Measurements from ENCODE around the gene ABCC9.
"Not testable (repeated sequence)": the region's sequence is repeated elsewhere in the genome, so short reads cannot be mapped to it uniquely, and the experiment has no call there.

ABCC9 gene

GRCh38 chr12:21795648-21796328 lies 145.4 kb downstream of the ABCC9 start:
- FAIRE-seq (no peak), DNase-seq (ENCODE audit: insufficient read length, low spot score) (no peak)
- no peak for TF ChIP-seq CTCF (IDR thresholded peaks at IDR 0.05; ENCODE audit: insufficient read depth, missing control alignments)

- not testable (repeated sequence) for FAIRE-seq; DNase-seq (ENCODE audit: insufficient read length, low spot score)
These were observed 146.2 kb downstream of the ABCC9 start for GRCh38 chr12:21794807-21795595.

GRCh38 chr12:21789687-21790086 lies 151.5 kb downstream of the ABCC9 start:
- FAIRE-seq; DNase-seq (ENCODE audit: insufficient read length, low spot score): not testable (repeated sequence)

GRCh38 chr12:21788089-21788983 lies 152.9 kb downstream of the ABCC9 start:
- TF ChIP-seq CTCF (IDR thresholded peaks at IDR 0.05; ENCODE audit: insufficient read depth, missing control alignments) = no peak
- no peak for FAIRE-seq
- DNase-seq (ENCODE audit: insufficient read length, low spot score) = no peak

- no peak for DNase-seq (ENCODE audit: insufficient read length, low spot score)
- no peak for TF ChIP-seq CTCF (IDR thresholded peaks at IDR 0.05; ENCODE audit: insufficient read depth, missing control alignments)
- FAIRE-seq = no peak
These were observed 155.1 kb downstream of the ABCC9 start for GRCh38 chr12:21786041-21786531.

- DNase-seq (ENCODE audit: insufficient read length, low spot score); FAIRE-seq: not testable (repeated sequence)
These were observed 158.5 kb downstream of the ABCC9 start for GRCh38 chr12:21782723-21783122.

- FAIRE-seq (no peak), DNase-seq (ENCODE audit: insufficient read length, low spot score) (no peak)
- TF ChIP-seq CTCF (IDR thresholded peaks at IDR 0.05; ENCODE audit: insufficient read depth, missing control alignments) = no peak
These were observed 160.4 kb downstream of the ABCC9 start for GRCh38 chr12:21780786-21781185.

- FAIRE-seq (no peak), DNase-seq (ENCODE audit: insufficient read length, low spot score) (no peak)
- no peak for TF ChIP-seq CTCF (IDR thresholded peaks at IDR 0.05; ENCODE audit: insufficient read depth, missing control alignments)
These were observed 165.1 kb downstream of the ABCC9 start for GRCh38 chr12:21776175-21776574.
